ENCODE data around the gene GAL.

The GAL gene

DNA sequence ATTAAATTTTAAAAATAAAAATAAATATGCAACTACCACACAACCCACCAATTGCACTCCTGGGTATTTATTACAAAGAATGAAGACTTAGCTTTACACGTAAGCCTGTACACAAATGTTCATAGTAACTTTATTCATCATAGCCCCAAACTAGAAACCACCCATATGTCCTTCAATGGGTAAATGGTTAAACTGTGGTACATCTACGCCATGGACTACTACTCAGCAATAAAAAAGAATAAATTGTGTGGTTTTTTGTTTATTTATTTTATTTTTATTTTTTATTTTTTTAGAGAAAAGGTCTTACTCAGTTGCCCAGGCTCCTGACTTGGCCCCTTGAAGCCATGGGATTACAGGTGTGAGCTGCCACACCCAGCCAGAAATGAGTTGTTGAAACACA is 14.6 kb downstream of the GAL start:
- Histone ChIP-seq H3K9me3 (ENCODE audit: low read length) (no peaks in the 10 kb centered on the region), H3K27ac (ENCODE audit: low read depth, low read length, poor library complexity, severe bottlenecking) (no peak overlapping the region), H4K20me1 (ENCODE audit: insufficient read depth, low read length) (no peaks in the 10 kb centered on the region), H3K27me3 (ENCODE audit: insufficient read depth, low read length) (peaks cover 8% of the 10 kb centered on the region; the same call in 1 of the 2 replicates), H3F3A (ENCODE audit: insufficient read depth, low read length) (no peaks in the 10 kb centered on the region), H3K79me2 (ENCODE audit: insufficient read depth, low read length) (no peaks in the 10 kb centered on the region), H3K9ac (ENCODE audit: low read length) (no peak overlapping the region), H3K36me3 (ENCODE audit: insufficient read depth, low read length) (no peaks in the 10 kb centered on the region), H3K4me2 (ENCODE audit: low read length) (no peak overlapping the region), H2AFZ (ENCODE audit: low read length) (no peak overlapping the region), H3K4me3 (ENCODE audit: low read depth, low read length, poor library complexity, severe bottlenecking) (no peak overlapping the region), H3K4me1 (ENCODE audit: insufficient read depth, low read length, severe bottlenecking) (no peaks in the 10 kb centered on the region), H3K9me2 (ENCODE audit: low read depth, low read length) (no peaks in the 10 kb centered on the region)
- TF ChIP-seq EZH2 (IDR thresholded peaks at IDR 0.05; ENCODE audit: borderline replicate concordance, low read length) = no peak
- TF ChIP-seq, protein P1, sequence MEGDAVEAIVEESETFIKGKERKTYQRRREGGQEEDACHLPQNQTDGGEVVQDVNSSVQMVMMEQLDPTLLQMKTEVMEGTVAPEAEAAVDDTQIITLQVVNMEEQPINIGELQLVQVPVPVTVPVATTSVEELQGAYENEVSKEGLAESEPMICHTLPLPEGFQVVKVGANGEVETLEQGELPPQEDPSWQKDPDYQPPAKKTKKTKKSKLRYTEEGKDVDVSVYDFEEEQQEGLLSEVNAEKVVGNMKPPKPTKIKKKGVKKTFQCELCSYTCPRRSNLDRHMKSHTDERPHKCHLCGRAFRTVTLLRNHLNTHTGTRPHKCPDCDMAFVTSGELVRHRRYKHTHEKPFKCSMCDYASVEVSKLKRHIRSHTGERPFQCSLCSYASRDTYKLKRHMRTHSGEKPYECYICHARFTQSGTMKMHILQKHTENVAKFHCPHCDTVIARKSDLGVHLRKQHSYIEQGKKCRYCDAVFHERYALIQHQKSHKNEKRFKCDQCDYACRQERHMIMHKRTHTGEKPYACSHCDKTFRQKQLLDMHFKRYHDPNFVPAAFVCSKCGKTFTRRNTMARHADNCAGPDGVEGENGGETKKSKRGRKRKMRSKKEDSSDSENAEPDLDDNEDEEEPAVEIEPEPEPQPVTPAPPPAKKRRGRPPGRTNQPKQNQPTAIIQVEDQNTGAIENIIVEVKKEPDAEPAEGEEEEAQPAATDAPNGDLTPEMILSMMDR (IDR thresholded peaks at IDR 0.05; ENCODE audit: low read length) = no peak

DNA sequence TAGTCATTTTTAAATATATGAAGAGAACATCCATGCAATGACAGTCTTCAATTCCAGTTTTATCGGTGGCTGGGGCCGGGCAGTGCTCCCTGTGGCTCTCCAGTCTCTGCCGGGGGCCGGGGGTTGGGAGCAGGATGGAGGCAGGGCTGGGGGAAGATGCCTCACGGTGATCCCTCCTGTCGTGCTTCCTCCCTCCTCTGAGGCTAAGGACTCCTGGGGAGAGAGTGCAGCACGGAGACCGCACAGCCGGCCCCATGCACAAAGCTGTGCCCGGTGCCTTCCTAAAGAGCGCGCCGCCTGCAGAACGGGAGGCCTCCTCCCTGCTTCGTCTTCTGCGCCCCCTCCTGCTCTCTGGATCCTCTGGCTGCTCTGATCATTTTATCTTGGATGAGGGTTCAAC is 20.5 kb downstream of the GAL start:
- no peaks in the 10 kb centered on the region for H3K9me3 ChIP-seq (ENCODE audit: low read length)
- no peaks in the 10 kb centered on the region for H4K20me1 ChIP-seq (ENCODE audit: insufficient read depth, low read length)
- TF ChIP-seq, protein P1 (IDR thresholded peaks at IDR 0.05; ENCODE audit: low read length) = no peak
- TF ChIP-seq EZH2 (IDR thresholded peaks at IDR 0.05; ENCODE audit: borderline replicate concordance, low read length) = no peak
- no peak overlapping the region for H3K4me2 ChIP-seq (ENCODE audit: low read length)
- H3K9ac ChIP-seq (ENCODE audit: low read length) = no peak overlapping the region
- H3K36me3 ChIP-seq (ENCODE audit: insufficient read depth, low read length) = no peaks in the 10 kb centered on the region
- no peaks in the 10 kb centered on the region for H3K79me2 ChIP-seq (ENCODE audit: insufficient read depth, low read length)
- H3F3A ChIP-seq (ENCODE audit: insufficient read depth, low read length) = no peaks in the 10 kb centered on the region
- H2AFZ ChIP-seq (ENCODE audit: low read length) = no peak overlapping the region
- H3K27me3 ChIP-seq (ENCODE audit: insufficient read depth, low read length) = peaks cover 10% of the 10 kb centered on the region; the same call in 1 of the 2 replicates
- H3K4me3 ChIP-seq (ENCODE audit: low read depth, low read length, poor library complexity, severe bottlenecking) = no peak overlapping the region
- no peak overlapping the region for H3K27ac ChIP-seq (ENCODE audit: low read depth, low read length, poor library complexity, severe bottlenecking)
- no peaks in the 10 kb centered on the region for H3K9me2 ChIP-seq (ENCODE audit: low read depth, low read length)
- H3K4me1 ChIP-seq (ENCODE audit: insufficient read depth, low read length, severe bottlenecking) = no peaks in the 10 kb centered on the region

DNA sequence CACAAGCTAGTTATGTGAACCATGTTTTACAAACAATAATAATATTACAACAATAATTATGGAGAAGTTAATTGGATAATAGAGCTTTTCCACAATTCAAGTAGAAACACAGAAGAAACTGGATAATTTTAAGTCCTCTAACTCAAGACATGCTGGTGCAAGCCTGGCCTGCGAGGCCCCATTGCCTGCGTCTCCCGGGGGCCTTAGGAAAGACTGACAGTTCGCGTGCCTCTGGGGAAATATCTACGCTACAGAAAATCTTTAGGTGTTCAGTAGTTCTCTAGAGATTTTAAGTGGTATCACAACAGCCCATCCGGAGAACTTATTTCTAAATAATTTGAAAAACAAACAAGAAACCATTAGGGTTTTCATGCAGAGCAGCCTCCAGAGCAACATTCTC is 23.2 kb downstream of the GAL start:
- Histone ChIP-seq H3K4me3 (ENCODE audit: low read depth, low read length, poor library complexity, severe bottlenecking) (no peak overlapping the region), H3K9me3 (ENCODE audit: low read length) (no peaks in the 10 kb centered on the region), H3K4me2 (ENCODE audit: low read length) (no peak overlapping the region), H3K9me2 (ENCODE audit: low read depth, low read length) (no peaks in the 10 kb centered on the region), H3K27ac (ENCODE audit: low read depth, low read length, poor library complexity, severe bottlenecking) (no peak overlapping the region), H4K20me1 (ENCODE audit: insufficient read depth, low read length) (no peaks in the 10 kb centered on the region), H3F3A (ENCODE audit: insufficient read depth, low read length) (no peaks in the 10 kb centered on the region), H3K79me2 (ENCODE audit: insufficient read depth, low read length) (no peaks in the 10 kb centered on the region), H3K4me1 (ENCODE audit: insufficient read depth, low read length, severe bottlenecking) (no peaks in the 10 kb centered on the region), H3K27me3 (ENCODE audit: insufficient read depth, low read length) (peaks cover 13% of the 10 kb centered on the region; the same call in 1 of the 2 replicates), H3K36me3 (ENCODE audit: insufficient read depth, low read length) (no peaks in the 10 kb centered on the region), H3K9ac (ENCODE audit: low read length) (no peak overlapping the region), H2AFZ (ENCODE audit: low read length) (no peak overlapping the region)
- TF ChIP-seq, protein P1 (IDR thresholded peaks at IDR 0.05; ENCODE audit: low read length) = no peak
- no peak for TF ChIP-seq EZH2 (IDR thresholded peaks at IDR 0.05; ENCODE audit: borderline replicate concordance, low read length)

All from OCI-LY1 (cell line).